ENCODE results near the gene ATOSA.

GRCh38 chr15:52716536-52716935 is 37.3 kb upstream of the ATOSA start:
- no peak for TF ChIP-seq FOXK2 (IDR thresholded peaks at IDR 0.05)
- no peak for TF ChIP-seq SUZ12 (IDR thresholded peaks at IDR 0.05)
- no peak for TF ChIP-seq FOXM1 (IDR thresholded peaks at IDR 0.05; ENCODE audit: borderline replicate concordance)
- no peak for TF ChIP-seq BHLHE40 (IDR thresholded peaks at IDR 0.05; ENCODE audit: borderline replicate concordance)
- TF ChIP-seq HDGF (IDR thresholded peaks at IDR 0.05; ENCODE audit: borderline replicate concordance), result no peak
- no peak for TF ChIP-seq SP1 (IDR thresholded peaks at IDR 0.05)
- TF ChIP-seq ARNT (IDR thresholded peaks at IDR 0.05), result no peak

Measured in HEK293T (cell line).